Measurements from ENCODE around the gene FAM169A. TPM values are rescaled to one million over a fixed set of nuclear protein-coding genes. Genes with fewer than 3 reads are reported as not detected.

The FAM169A gene
- polyA plus RNA-seq, 1 donor from 2014 or later = 46.7 TPM

Small RNAs within 50 kb of the gene (small RNA-seq; reads per million reads assigned to genes)
- 0 to 0.08 (median 0.03) reads per million in 3 experiments for gene RF00561

Other genes starting within 250 kb of the FAM169A start
- gene ENC1, start 225.7 kb downstream of the FAM169A start, polyA plus RNA-seq = 449 and 585 TPM in 2 replicates
- 23.1 and 25.2 TPM in 2 replicates for gene HEXB, start 181.2 kb downstream of the FAM169A start, polyA plus RNA-seq
- gene GFM2, start 99.3 kb downstream of the FAM169A start, polyA plus RNA-seq = 77.8 and 95.3 TPM in 2 replicates
- gene NSA2, start 99.1 kb downstream of the FAM169A start, polyA plus RNA-seq = 121 and 164 TPM in 2 replicates
- gene GCNT4, start 186.2 kb upstream of the FAM169A start, polyA plus RNA-seq = not detected in 2 replicates